GM21447 (cell line): Measurements from ENCODE around the gene TFEB.
A peak's percentile ranks its signal among the peaks of the same experiment; 100 is the strongest.

ENCODE experiments used
- ATAC-seq: cut with Tn5 transposase; IDR thresholded peaks from one replicate; pipeline ENCODE4 v1.9.1; 2021; ENCODE audit not compliant: unreplicated experiment

The TFEB gene

DNA sequence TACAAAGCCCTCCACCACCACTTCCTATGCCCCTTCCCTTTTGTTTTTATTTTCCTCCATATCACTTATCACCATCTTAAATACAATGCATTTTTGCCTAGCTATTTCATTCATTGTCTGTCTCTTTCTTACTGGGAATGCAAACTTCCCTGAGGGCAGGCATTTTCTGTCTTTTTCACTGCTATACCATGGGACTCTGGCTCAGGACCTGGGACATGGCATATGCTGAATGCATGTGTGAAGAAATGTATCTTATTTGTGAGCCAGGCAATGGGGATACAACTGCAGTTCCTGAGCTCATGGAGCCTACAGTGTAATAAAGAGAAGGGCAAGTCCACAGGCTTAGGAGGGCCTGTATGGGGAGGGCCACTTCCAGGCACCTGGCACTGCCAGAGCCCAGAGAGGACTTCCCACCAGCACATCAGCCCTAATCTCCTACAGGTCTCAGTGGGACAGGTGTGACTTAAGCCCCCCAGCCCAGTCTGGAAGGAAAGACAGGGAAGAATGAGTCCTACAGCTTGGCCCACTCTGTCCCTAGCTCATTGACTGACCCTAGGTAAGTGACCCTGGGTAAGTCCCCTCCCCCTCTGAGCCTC lies 43.2 kb downstream of the TFEB start:
- ATAC-seq: no peak

DNA sequence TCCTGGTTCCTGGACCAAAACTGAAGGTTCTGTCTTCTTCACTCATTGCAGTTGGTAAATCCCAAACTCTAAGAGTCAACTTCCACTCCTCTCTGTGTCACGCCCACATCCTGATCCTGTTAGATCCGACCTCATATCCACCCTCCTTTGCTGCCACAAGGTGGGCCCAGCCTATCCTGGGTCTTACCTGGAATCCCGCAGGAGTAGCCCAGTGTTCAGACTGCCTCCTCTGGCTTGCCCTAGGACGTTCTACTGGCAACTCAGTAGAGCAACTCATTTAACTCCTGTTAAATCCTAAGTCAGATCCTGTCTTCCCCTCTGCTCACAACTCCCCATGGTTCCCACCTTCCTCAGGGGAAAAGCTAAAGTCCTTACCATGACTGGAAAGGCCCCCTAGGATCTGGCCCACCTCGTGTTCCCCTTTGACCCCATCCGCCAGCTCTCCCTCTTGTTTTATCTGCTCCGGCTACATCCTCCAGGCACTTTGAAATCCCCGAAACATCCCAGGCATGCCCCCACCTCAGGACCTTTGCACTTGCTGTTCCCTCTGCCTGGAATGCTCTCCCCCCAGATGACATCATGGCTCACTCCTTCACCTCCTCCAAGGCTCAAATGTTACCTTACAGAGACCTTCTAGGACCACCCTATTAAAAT lies 43.9 kb downstream of the TFEB start:
- ATAC-seq: no peak

DNA sequence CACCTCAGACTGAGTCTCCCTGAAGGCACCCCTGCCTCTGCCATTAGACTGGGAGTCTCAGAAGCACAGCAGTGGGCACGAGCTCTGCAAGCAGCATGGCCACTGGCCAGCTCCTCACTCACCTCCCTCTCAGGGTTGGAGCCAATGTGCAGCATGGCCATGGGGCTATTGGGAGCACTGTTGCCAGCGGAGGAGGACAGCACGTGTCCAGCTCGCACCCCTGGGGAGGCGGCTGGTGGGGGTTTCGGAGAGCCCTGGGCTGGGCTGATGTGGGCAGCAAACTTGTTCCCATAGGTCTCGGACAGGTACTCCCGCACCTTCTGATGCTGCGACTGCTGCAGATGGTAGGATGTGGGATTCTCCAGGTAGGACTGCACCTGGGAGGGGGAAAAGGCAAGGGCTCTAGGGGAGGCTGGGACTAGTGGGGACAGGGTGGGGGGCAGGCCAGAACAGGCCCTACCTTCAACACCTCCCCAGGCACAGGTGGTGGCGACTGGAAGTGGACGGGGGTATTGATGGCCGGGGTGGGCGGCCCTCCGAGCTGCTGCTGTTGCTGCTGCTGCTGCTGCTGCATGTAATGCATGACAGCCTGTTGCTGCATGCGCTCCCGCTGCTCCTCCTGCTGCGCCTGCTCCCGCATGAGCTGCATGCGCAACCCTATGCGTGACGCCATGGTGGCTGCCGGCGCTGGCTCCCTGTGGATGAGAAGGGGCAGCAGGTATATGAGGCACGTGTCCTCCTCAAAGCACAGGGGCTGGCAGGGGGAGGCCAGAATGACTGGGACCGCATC lies 44.7 kb downstream of the TFEB start:
- ATAC-seq: no peak

DNA sequence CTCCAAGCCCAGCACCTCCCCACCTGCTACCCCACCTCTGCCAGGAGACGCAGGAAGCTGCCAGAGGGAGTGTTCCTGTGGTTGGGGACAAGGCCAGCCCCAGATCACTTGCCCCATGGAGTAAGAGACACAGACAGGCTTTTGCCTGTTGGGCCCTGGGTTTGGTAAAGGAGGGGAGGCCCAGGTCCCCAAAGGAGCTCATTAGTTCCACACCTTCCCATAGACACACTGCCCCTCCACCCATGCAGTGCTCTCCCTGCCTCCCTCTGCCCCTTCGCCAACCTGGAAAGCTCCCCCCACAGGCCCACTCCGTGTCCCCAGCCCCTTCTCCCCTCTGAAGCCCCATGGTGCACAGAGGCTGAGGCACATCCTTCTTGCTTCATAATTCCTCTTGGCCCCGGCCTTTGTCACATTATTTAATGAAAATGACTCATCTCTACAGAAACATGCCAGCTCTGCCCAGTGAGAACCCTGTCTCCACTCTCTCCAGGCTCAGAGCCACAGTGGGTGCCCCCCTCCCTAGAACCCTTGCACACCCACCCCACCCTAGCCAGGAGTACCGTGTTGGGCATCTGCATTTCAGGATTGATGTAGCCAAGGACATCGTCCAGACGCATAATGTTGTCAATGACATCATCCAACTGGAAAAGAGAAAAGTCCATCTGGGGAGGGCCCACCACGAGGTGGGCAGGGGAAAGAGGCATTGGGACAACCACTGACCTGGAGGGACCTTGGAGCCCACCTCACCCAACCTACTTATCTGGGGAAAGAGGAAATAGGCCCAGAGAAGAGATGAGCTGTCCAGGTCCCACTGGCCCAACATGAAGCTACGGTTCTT lies 46.0 kb downstream of the TFEB start:
- ATAC-seq: no peak

DNA sequence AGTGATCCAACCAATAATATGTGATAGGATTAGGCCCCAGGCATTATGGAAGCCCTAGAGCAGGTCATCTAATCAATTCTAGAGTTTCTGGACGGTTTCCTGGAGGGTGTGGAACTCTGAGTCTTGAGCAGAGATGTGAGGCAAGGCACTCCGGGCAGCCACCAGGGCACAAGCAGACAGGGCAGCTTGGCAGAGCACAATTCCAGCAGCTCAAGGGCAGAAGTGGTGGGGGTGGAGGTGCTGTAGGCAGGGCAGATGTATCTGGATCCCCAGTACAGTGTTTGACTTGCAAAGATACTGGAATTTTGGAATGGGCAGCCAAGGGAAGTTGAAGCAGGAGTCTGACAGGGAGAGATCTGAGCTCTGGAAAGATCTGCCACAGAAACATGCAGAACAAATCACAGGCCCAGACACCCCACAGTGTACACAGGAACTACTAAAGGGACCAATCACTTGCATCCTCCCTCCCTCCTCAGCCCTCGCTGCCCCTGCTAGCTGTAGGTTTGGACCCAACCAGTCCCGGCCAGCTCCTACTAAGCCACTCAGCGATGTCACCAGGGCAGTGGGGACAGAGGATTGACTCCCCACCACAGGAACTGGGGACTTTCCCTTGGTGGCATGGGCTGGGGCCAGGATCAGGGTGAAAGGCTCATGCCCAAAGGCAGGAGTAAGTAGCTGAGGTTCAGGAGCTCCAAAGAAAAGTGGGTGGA lies 47.0 kb downstream of the TFEB start:
- ATAC-seq: no peak

DNA sequence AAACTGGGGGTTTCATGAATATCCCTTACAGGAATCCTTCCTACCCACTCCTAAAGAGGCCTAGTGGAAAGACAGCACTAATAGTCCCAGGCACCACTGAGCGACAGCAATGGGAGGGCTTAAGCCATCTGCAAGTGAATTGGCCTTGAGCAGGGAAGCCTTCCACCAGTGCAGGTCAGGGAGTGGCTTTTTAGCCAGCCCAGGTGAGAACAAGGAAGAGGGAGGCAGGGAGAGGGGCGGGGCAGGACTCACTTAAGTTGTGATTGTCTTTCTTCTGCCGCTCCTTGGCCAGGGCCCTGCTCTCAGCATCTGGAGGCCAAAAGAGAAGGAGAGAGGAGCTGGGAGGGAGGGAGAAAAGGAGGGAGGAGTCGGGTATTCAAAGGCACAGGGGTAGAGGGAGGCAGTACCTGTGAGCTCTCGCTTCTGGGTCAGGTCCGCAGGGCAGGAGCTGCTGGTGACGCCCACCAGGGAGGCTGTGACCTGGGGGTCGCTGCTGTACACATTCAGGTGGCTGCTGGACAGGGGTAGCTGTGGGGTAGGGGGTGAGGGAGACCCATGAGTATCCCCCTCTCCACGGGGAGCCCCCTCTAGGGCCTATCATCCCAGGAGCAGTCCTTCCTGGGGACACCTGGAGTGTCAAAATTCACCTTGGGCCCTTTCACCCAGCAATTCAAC lies 47.8 kb downstream of the TFEB start:
- no peak for ATAC-seq

DNA sequence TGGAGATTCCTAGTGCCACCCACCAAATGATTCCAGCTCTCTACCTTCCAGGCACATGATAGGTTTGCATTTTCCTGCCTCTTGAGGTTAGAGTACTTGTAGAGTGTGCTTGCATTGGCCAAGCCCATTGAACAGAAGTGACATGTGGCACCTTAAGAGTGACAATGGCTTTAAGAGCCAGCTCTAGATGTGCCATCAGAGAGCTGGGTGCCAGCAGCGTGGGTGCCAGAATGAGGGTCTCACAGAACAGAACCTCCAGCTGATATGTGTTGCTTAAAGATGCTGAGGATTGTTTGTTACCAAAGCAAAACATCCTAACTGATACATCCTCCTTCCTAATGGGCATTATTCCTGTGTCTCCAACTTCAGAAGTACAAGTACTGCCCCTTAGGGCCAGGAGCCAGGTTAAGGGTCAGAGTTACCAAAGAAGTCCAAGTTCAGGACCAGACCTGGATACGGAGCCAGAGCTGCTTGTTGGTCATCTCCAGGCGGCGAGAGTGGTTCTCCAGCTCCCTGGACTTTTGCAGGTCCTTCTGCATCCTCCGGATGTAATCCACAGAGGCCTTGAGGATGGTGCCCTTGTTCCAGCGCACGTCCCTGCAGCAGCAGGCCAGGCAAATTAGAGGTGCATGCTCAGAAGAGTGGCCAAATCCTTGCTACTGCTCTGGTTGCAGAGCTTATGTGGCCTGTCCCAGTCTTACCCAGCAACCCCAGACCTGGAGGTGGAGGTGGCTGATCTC lies 49.6 kb downstream of the TFEB start:
- ATAC-seq: no peak

DNA sequence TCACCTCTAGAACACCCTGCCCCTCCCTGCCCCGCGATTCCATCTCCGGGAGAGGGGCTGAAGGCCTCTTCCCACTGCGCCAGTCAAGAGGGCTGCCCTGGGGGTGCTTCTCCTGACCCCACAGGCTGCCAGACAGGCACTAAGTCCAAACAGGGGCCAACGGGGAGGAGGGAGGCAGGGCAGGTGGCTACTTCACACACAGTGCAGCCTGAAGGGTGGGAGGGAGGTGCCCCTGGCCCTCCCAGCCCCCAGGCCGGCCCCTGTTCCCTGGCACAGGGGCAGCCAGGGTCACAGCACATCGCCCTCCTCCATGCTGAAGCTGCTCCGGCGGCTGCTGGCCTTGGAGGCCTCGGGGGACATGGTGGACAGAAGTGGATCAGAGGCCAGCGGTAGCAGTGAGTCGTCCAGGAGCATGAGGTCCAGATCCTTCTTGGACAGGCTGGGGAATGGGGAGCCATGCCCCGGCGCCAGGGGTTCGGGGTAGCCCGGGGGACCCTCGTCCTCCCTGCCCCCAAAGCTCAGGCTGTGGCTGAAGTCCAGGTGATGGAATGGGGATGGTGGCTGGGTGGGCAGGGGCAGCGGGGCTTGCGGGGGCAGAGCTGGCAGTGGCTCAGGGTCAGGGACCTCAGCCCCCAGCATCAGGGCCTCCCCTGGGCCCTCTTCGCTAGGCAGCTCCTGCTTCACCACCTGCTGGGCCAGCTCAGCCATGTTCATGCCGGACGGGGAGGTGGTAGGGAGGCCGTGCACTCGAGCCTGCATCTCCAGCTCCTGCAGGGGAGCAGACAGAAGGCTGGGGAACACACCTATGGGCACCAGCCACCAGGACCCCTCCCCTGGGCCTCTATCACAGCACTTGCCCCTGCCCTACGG lies 50.9 kb downstream of the TFEB start:
- no peak for ATAC-seq

DNA sequence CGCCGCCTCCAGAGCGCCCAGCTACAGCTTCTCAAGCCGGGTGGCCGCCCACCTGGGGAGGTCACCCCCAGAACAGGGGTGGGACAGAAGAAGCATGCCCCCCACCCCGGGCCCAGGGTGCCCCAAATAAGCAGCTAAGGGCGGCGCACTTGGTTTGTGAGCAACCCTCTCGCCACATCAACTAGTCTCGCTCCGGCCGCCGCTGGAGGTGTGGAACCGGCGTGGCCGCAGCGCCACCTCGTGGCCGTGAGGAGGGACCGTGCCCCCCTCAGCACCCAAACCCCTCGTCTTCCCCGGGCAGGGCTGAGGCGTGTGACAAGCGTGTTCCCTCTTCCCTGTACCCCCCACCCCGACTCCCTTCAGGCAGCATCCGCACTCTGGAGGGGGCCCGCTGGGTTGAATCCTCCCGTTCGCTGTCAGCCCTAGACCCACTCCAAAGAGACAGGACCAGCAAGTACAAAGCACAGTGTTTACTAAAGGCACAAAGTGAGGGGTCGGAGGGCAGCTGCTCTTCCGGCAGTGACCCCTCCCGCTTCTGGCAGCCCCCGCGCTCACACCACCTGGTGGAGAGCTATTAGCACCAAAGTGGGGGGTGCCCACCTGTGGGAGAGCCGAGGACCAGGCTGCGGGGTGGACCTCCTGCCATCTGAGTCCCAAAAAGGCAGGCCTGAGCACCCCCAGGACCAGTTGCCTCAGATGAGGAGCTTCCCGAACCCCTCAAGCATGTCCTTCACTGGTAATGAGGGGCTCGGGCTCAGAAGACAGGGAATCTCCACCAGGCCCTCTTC lies 51.7 kb downstream of the TFEB start:
- ATAC-seq: peak; percentile 63

DNA sequence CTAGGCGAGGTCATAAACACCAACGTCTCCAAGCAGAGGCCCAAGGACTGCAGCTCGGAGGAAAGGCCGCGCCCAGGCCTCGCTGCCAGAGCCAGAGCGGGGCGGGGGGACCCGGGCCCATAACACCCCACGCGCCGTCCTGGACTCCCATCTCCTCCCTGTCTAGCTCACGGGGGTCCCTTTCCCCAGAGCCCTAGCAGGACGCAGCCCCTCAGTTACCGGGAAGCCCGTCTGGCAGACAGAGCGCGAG lies 52.2 kb downstream of the TFEB start:
- ATAC-seq: peak; percentile 6

DNA sequence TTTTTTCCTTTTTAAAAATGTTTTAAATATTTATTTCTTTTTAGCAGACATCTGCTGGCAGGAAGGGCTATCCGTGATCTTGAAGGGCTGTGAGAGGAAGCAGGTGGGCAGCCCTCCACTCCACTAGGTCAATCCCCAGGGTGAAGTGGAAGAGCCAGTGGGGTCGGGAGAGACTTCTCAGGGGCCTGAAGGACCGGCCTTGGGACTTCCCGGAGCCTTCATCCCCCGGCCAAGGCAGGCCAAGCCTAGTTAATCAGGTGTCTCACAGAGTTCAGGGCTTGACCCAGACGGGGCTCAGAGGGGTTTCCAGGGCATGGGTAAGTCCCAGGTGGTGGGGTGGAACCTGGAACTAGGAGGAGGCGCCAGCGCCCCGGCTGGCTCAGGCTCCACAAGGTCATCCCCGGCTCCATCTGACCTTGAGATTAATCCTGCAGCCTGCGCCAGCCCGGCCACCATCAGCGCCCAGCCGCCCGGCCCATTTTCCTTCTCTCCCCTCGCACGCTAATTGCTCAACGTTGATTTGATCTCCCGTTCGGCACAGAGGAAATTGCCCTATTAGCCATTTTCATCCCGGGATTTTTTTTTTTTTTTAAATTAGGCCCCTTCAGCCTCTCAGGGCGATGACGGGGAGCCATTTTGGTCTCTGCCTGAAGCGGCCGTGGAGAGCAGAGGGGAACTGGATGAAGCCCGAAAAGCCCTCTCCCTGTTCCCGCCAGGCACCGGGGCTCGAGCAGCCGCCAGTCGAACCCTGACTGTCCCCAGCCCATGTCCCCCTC lies 52.7 kb downstream of the TFEB start:
- no peak for ATAC-seq

DNA sequence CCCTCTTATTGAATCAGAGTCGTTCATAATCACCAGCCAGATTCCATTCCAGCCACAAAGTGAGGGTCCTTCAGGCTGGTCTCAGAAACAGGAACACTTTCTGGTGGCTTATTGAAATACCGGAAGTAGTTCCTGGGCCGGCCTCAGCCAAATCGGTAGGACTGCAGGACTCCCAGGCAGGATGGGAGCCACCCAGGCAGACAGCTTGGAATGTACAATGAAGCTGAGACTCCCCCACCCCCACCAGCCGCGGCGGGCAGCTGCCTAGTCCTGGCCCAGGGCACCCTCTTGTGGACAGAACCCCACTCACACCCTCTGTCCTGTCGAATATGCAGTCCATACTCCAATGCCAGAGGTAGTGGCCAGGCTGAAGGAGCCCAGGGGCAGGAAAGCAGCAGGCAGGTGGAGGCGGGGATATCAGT lies 53.3 kb downstream of the TFEB start:
- ATAC-seq: no peak

DNA sequence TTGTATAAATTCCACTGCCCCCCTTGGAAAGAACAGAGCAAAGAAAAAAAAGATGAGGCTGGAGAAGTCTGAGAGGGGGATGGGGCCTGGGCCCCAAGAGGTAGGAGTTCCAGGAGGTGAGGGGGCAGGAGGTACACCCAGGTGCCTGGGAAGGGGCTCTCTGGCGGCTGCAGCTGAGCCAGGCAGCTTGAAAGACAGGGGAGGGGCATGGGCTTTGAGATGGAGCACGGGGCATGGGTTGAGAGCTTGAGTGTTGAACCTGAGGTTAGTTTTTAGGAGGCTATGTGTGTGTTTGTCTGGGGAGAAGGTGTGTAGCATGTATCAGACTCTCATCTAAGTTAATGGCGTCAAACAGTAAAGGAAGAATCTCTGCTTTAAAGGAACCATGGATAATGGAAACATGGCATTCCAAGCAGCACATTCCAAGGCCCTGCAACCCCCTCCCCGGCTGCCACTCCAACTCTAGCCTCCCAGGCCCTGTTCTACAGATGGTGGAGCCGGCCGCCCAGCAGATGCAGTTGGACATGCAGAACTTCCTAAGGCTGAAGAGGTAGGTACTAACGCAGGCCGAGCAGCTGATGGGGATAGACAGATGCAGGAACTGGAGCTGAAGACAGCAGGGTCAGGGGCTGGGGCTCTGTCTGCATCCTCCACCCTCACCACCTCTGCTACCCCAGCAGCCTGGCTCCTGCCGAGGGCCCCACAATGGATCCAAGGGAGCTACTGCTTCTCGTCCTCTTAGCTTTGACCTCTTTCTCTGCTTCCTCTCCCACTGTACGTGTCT lies 55.0 kb downstream of the TFEB start:
- ATAC-seq: no peak

DNA sequence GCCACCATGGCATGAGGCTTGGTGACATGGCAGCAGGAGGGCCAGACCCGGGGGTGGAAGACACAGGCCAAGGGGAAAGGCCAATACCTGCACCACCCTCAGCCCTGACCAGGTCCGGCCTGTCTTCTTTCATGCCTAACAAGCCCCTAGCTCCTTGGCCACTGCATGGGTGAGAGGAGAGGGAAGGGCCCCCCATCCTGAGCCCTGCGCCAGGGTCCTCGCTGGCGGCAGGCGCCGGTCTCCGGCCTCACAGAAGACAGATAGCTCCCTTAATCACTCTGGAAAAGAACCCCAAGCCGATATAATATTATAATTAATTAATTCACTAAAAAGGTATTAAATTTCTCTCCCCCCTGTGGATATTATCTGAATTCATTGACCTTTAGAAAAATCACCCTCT lies 55.7 kb downstream of the TFEB start:
- no peak for ATAC-seq

DNA sequence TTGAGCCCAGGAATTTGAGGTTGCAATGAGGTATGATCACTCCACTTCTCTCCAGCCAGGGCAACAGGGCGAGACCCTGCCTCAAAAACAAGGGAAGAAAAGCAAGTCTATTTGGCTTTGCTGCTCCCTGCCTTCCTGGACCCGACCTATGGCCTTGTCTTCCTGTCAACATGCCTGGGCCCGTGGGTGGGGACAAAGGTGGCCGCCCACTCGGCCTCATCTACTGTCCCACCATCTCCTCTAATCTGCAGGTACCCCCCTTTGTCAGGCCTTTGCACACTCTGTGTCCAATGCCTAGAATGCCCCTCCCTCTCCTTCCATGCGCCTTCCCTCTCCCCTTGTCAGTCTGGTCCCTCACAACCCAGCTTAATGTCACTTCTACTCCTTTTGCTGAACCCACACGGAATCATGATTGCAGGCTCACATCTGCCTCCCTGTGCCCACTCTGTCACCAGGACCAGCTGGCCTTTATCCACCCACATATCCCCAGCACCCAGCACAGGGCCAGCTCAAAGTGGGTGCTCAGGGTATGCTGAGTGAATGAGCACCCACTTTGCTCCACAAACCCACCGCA lies 56.8 kb downstream of the TFEB start:
- no peak for ATAC-seq
